Activated naive CD8-positive, alpha-beta T cell treated with anti-CD3 and anti-CD28 coated beads for 36 hours (primary cell): ENCODE results near the gene TUBA4A. TPM values are rescaled to one million over a fixed set of nuclear protein-coding genes. Genes with fewer than 3 reads are reported as not detected.

Experiments
- DNase-seq: peaks from one replicate; pipeline ENCODE4 v3.0.0; 2021
- H3K27ac Mint-ChIP-seq: one replicate; pipeline ENCODE4 v1.8.0; 2022; ENCODE audit warnings: mild to moderate bottlenecking, moderate library complexity, mixed read lengths
- H3K27me3 Mint-ChIP-seq: one replicate; pipeline ENCODE4 v1.8.0; 2022; ENCODE audit warnings: mild to moderate bottlenecking, mixed read lengths
- H3K36me3 Mint-ChIP-seq: one replicate; pipeline ENCODE4 v1.8.0; 2021; ENCODE audit warnings: mild to moderate bottlenecking, mixed read lengths
- H3K4me1 Mint-ChIP-seq: one replicate; pipeline ENCODE4 v1.8.0; 2021; ENCODE audit warnings: mixed read lengths
- H3K4me3 Mint-ChIP-seq: one replicate; pipeline ENCODE4 v1.8.0; 2022; ENCODE audit warnings: mild to moderate bottlenecking, moderate library complexity, mixed read lengths
- H3K9me3 Mint-ChIP-seq: one replicate; pipeline ENCODE4 v1.8.0; 2022; ENCODE audit warnings: mixed read lengths
- total RNA-seq, 2 experiments: library from RNA; stranded (reverse); gene quantifications; one replicate each; pipeline ENCODE4 v1.2.3, GENCODE V29; 2021

The TUBA4A gene
- total RNA-seq: 100 to 1,000 TPM; 208 to 212 TPM

GRCh38 chr2:219253753-219254589 lies at the start of gene TUBA4A:
Gene TUBA4A (minus strand): TSS chr2:219253918. CDS start chr2:219253858, 60 bp downstream.
- Mint-ChIP-seq H3K27ac (peak within 1 kb of the TSS; percentile 95), H3K4me3 (peak within 1 kb of the TSS; percentile 97), H3K36me3 (peaks cover 29% of the 10 kb centered on the region), H3K27me3 (no peaks in the 10 kb centered on the region), H3K4me1 (peaks cover 43% of the 10 kb centered on the region), H3K9me3 (no peaks in the 10 kb centered on the region)
- DNase-seq: peak; percentile 90

- Mint-ChIP-seq H3K9me3 (no peaks in the 10 kb centered on the region), H3K27ac (no peak overlapping the region), H3K36me3 (no peaks in the 10 kb centered on the region), H3K4me3 (no peak overlapping the region), H3K4me1 (peaks cover 2% of the 10 kb centered on the region), H3K27me3 (peaks cover 36% of the 10 kb centered on the region)
- DNase-seq: no peak
Observed at GRCh38 chr2:219302412-219302968, 48.8 kb upstream of the TUBA4A start.

- H3K27me3 Mint-ChIP-seq: peaks cover 14% of the 10 kb centered on the region
- no peak overlapping the region for H3K4me3 Mint-ChIP-seq
- peaks cover 15% of the 10 kb centered on the region for H3K4me1 Mint-ChIP-seq
- no peak overlapping the region for H3K27ac Mint-ChIP-seq
- no peak for DNase-seq
- H3K9me3 Mint-ChIP-seq: no peaks in the 10 kb centered on the region
- H3K36me3 Mint-ChIP-seq: no peaks in the 10 kb centered on the region
Observed at GRCh38 chr2:219300022-219300421, 46.3 kb upstream of the TUBA4A start.

- Mint-ChIP-seq H3K36me3 (no peaks in the 10 kb centered on the region), H3K4me1 (peaks cover 18% of the 10 kb centered on the region), H3K4me3 (peak overlapping the region; percentile 65), H3K9me3 (no peaks in the 10 kb centered on the region), H3K27ac (no peak overlapping the region), H3K27me3 (peaks cover 11% of the 10 kb centered on the region)
- DNase-seq: no peak
Observed at GRCh38 chr2:219299372-219299760, 45.6 kb upstream of the TUBA4A start.

GRCh38 chr2:219298759-219299371 lies 45.1 kb upstream of the TUBA4A start:
- no peaks in the 10 kb centered on the region for H3K36me3 Mint-ChIP-seq
- H3K27me3 Mint-ChIP-seq: peaks cover 11% of the 10 kb centered on the region
- peak overlapping the region; percentile 65 for H3K4me3 Mint-ChIP-seq
- H3K9me3 Mint-ChIP-seq: no peaks in the 10 kb centered on the region
- DNase-seq: peak; percentile 86
- peaks cover 23% of the 10 kb centered on the region for H3K4me1 Mint-ChIP-seq
- no peak overlapping the region for H3K27ac Mint-ChIP-seq

- Mint-ChIP-seq H3K27ac (no peak overlapping the region), H3K4me1 (peaks cover 25% of the 10 kb centered on the region), H3K9me3 (no peaks in the 10 kb centered on the region), H3K27me3 (peaks cover 11% of the 10 kb centered on the region), H3K4me3 (no peak overlapping the region), H3K36me3 (no peaks in the 10 kb centered on the region)
- DNase-seq: no peak
Observed at GRCh38 chr2:219297766-219298456, 44.2 kb upstream of the TUBA4A start.

GRCh38 chr2:219296631-219297391 lies 43.1 kb upstream of the TUBA4A start:
- Mint-ChIP-seq H3K9me3 (no peaks in the 10 kb centered on the region), H3K27me3 (peaks cover 11% of the 10 kb centered on the region), H3K4me1 (peaks cover 25% of the 10 kb centered on the region), H3K27ac (no peak overlapping the region), H3K36me3 (no peaks in the 10 kb centered on the region), H3K4me3 (no peak overlapping the region)
- DNase-seq: no peak

- Mint-ChIP-seq H3K27me3 (peaks cover 8% of the 10 kb centered on the region), H3K36me3 (no peaks in the 10 kb centered on the region), H3K4me3 (no peak overlapping the region), H3K4me1 (peaks cover 25% of the 10 kb centered on the region), H3K9me3 (no peaks in the 10 kb centered on the region), H3K27ac (no peak overlapping the region)
- DNase-seq: no peak
Observed at GRCh38 chr2:219296142-219296541, 42.4 kb upstream of the TUBA4A start.

GRCh38 chr2:219294356-219295351 lies 40.9 kb upstream of the TUBA4A start:
- peak overlapping the region; percentile 71 for H3K27ac Mint-ChIP-seq
- DNase-seq: peak; percentile 91
- H3K9me3 Mint-ChIP-seq: no peaks in the 10 kb centered on the region
- peak overlapping the region; percentile 75 for H3K4me3 Mint-ChIP-seq
- no peaks in the 10 kb centered on the region for H3K36me3 Mint-ChIP-seq
- peaks cover 25% of the 10 kb centered on the region for H3K4me1 Mint-ChIP-seq
- H3K27me3 Mint-ChIP-seq: no peaks in the 10 kb centered on the region

- Mint-ChIP-seq H3K27me3 (no peaks in the 10 kb centered on the region), H3K27ac (peak overlapping the region; percentile 71), H3K4me1 (peaks cover 25% of the 10 kb centered on the region), H3K4me3 (peak overlapping the region; percentile 75), H3K9me3 (no peaks in the 10 kb centered on the region), H3K36me3 (no peaks in the 10 kb centered on the region)
- DNase-seq: no peak
Observed at GRCh38 chr2:219293736-219294231, 40.1 kb upstream of the TUBA4A start.

GRCh38 chr2:219292616-219293015 lies 38.9 kb upstream of the TUBA4A start:
- no peak for DNase-seq
- H3K4me1 Mint-ChIP-seq: peaks cover 22% of the 10 kb centered on the region
- H3K9me3 Mint-ChIP-seq: no peaks in the 10 kb centered on the region
- H3K27me3 Mint-ChIP-seq: no peaks in the 10 kb centered on the region
- no peak overlapping the region for H3K27ac Mint-ChIP-seq
- H3K4me3 Mint-ChIP-seq: no peak overlapping the region
- no peaks in the 10 kb centered on the region for H3K36me3 Mint-ChIP-seq

- no peak overlapping the region for H3K4me3 Mint-ChIP-seq
- no peaks in the 10 kb centered on the region for H3K27me3 Mint-ChIP-seq
- H3K4me1 Mint-ChIP-seq: peaks cover 19% of the 10 kb centered on the region
- no peaks in the 10 kb centered on the region for H3K9me3 Mint-ChIP-seq
- DNase-seq: no peak
- no peak overlapping the region for H3K27ac Mint-ChIP-seq
- H3K36me3 Mint-ChIP-seq: no peaks in the 10 kb centered on the region
Observed at GRCh38 chr2:219291910-219292490, 38.3 kb upstream of the TUBA4A start.

GRCh38 chr2:219291394-219291793 lies 37.7 kb upstream of the TUBA4A start:
- no peak overlapping the region for H3K4me3 Mint-ChIP-seq
- no peaks in the 10 kb centered on the region for H3K27me3 Mint-ChIP-seq
- no peaks in the 10 kb centered on the region for H3K36me3 Mint-ChIP-seq
- no peak for DNase-seq
- H3K27ac Mint-ChIP-seq: no peak overlapping the region
- no peaks in the 10 kb centered on the region for H3K9me3 Mint-ChIP-seq
- peaks cover 17% of the 10 kb centered on the region for H3K4me1 Mint-ChIP-seq
